Muscle layer of duodenum (tissue), 2 donors: ENCODE results near the gene ITGAL.

Source experiments
- H3K27ac ChIP-seq: one replicate; pipeline ENCODE4 v1.7.0; 2013; ENCODE audit warnings: mild to moderate bottlenecking, low read length
- H3K27me3 ChIP-seq: one replicate; pipeline ENCODE4 v1.7.0; 2013; ENCODE audit warnings: low read depth, mild to moderate bottlenecking, control low read depth, low read length
- H3K36me3 ChIP-seq, 2 donors: one replicate each; pipeline ENCODE4 v1.7.0; 2013; ENCODE audit warnings: low read length in 2 of 2, control low read depth in 1 of 2, mild to moderate bottlenecking in 1 of 2; ENCODE audit not compliant: insufficient read depth in 2 of 2, control insufficient read depth in 1 of 2
- H3K4me1 ChIP-seq, 2 donors: one replicate each; pipeline ENCODE4 v1.7.0; 2013; ENCODE audit warnings: low read length in 2 of 2, mild to moderate bottlenecking in 2 of 2, control low read depth in 1 of 2, moderate library complexity in 1 of 2; ENCODE audit not compliant: insufficient read depth in 2 of 2, control insufficient read depth in 1 of 2
- H3K4me3 ChIP-seq, 2 donors: one replicate each; pipeline ENCODE4 v1.7.0; 2013; ENCODE audit warnings: low read length in 2 of 2, low read depth in 1 of 2, mild to moderate bottlenecking in 1 of 2
- H3K9me3 ChIP-seq, 2 donors: one replicate each; pipeline ENCODE4 v1.7.0; 2013; ENCODE audit warnings: low read length in 2 of 2, control low read depth in 1 of 2, mild to moderate bottlenecking in 1 of 2; ENCODE audit not compliant: control insufficient read depth in 1 of 2
- donor health status: healthy.

Gene ITGAL

GRCh38 chr16:30478766-30479478 is 6.4 kb downstream of the ITGAL start:
- Histone ChIP-seq H3K4me1 (no peaks in the 10 kb centered on the region), H3K9me3 (no peaks in the 10 kb centered on the region), H3K27ac (no peak overlapping the region), H3K27me3 (no peaks in the 10 kb centered on the region), H3K4me3 (no peak overlapping the region), H3K36me3 (no peaks in the 10 kb centered on the region)

GRCh38 chr16:30481381-30481780 is 8.8 kb downstream of the ITGAL start:
- Histone ChIP-seq H3K9me3 (no peaks in the 10 kb centered on the region), H3K4me1 (no peaks in the 10 kb centered on the region), H3K36me3 (no peaks in the 10 kb centered on the region), H3K27ac (no peak overlapping the region), H3K4me3 (no peak overlapping the region), H3K27me3 (no peaks in the 10 kb centered on the region)

- Histone ChIP-seq H3K9me3 (no peaks in the 10 kb centered on the region), H3K4me3 (no peak overlapping the region), H3K36me3 (no peaks in the 10 kb centered on the region), H3K27me3 (no peaks in the 10 kb centered on the region), H3K27ac (no peak overlapping the region), H3K4me1 (no peaks in the 10 kb centered on the region)
Measured at GRCh38 chr16:30482366-30482765, 9.8 kb downstream of the ITGAL start.

GRCh38 chr16:30484887-30485286 is 12.3 kb downstream of the ITGAL start:
- Histone ChIP-seq H3K36me3 (no peaks in the 10 kb centered on the region), H3K27ac (no peak overlapping the region), H3K4me3 (no peak overlapping the region), H3K9me3 (no peaks in the 10 kb centered on the region), H3K27me3 (no peaks in the 10 kb centered on the region), H3K4me1 (no peaks in the 10 kb centered on the region)

GRCh38 chr16:30485818-30486436 is 13.4 kb downstream of the ITGAL start:
- Histone ChIP-seq H3K36me3 (no peaks in the 10 kb centered on the region), H3K27ac (no peak overlapping the region), H3K4me3 (no peak overlapping the region), H3K4me1 (no peaks in the 10 kb centered on the region), H3K9me3 (no peaks in the 10 kb centered on the region), H3K27me3 (no peaks in the 10 kb centered on the region)

GRCh38 chr16:30488764-30489605 is 16.4 kb downstream of the ITGAL start:
- no peaks in the 10 kb centered on the region for H3K36me3 ChIP-seq
- no peaks in the 10 kb centered on the region for H3K9me3 ChIP-seq
- no peaks in the 10 kb centered on the region for H3K27me3 ChIP-seq
- H3K4me3 ChIP-seq, result no peak overlapping the region
- H3K27ac ChIP-seq, result no peak overlapping the region
- peaks cover 0 to 3% of the 10 kb centered on the region in 2 donors for H3K4me1 ChIP-seq

- H3K36me3 ChIP-seq, result no peaks in the 10 kb centered on the region
- H3K27ac ChIP-seq, result no peak overlapping the region
- no peak overlapping the region for H3K4me3 ChIP-seq
- peaks cover 0 to 3% of the 10 kb centered on the region in 2 donors for H3K4me1 ChIP-seq
- H3K9me3 ChIP-seq, result no peaks in the 10 kb centered on the region
- H3K27me3 ChIP-seq, result no peaks in the 10 kb centered on the region
Measured at GRCh38 chr16:30490210-30490609, 17.7 kb downstream of the ITGAL start.

GRCh38 chr16:30491229-30491628 is 18.7 kb downstream of the ITGAL start:
- Histone ChIP-seq H3K9me3 (no peaks in the 10 kb centered on the region), H3K4me3 (no peak overlapping the region), H3K36me3 (no peaks in the 10 kb centered on the region), H3K27me3 (no peaks in the 10 kb centered on the region), H3K4me1 (peaks cover 0 to 3% of the 10 kb centered on the region in 2 donors), H3K27ac (no peak overlapping the region)

GRCh38 chr16:30491744-30492308 is 19.3 kb downstream of the ITGAL start:
- Histone ChIP-seq H3K27me3 (no peaks in the 10 kb centered on the region), H3K27ac (no peak overlapping the region), H3K9me3 (no peaks in the 10 kb centered on the region), H3K4me1 (peaks cover 0 to 3% of the 10 kb centered on the region in 2 donors), H3K4me3 (no peak overlapping the region), H3K36me3 (no peaks in the 10 kb centered on the region)

GRCh38 chr16:30493941-30494488 is 21.5 kb downstream of the ITGAL start:
- Histone ChIP-seq H3K27ac (no peak overlapping the region), H3K27me3 (no peaks in the 10 kb centered on the region), H3K9me3 (no peaks in the 10 kb centered on the region), H3K36me3 (no peaks in the 10 kb centered on the region), H3K4me1 (peaks cover 0 to 3% of the 10 kb centered on the region in 2 donors), H3K4me3 (no peak overlapping the region)

- no peaks in the 10 kb centered on the region for H3K36me3 ChIP-seq
- no peaks in the 10 kb centered on the region for H3K27me3 ChIP-seq
- H3K4me1 ChIP-seq, result peaks cover 0 to 3% of the 10 kb centered on the region in 2 donors
Measured at GRCh38 chr16:30494709-30495108, 22.2 kb downstream of the ITGAL start.

More at GRCh38 chr16:30494709-30495108, 22.2 kb downstream of the ITGAL start:
- Histone ChIP-seq H3K4me3 (no peak overlapping the region), H3K9me3 (no peaks in the 10 kb centered on the region), H3K27ac (no peak overlapping the region)
